Epidermal melanocyte (primary cell): Measurements from ENCODE around the gene NAA25.

Experiments used
- DNase-seq: peaks from one replicate; pipeline ENCODE4 v3.0.0; 2011; ENCODE audit warnings: low spot score; ENCODE audit not compliant: insufficient read length

The NAA25 gene

GRCh38 chr12:111978545-111978944 is 130.0 kb downstream of the NAA25 start:
- DNase-seq = no peak

- DNase-seq = no peak
These were observed 131.7 kb downstream of the NAA25 start for GRCh38 chr12:111976860-111977259.
